WTC11 (cell line): ENCODE results near the gene CTRL. TPM values are rescaled to one million over a fixed set of nuclear protein-coding genes. Genes with fewer than 3 reads are reported as not detected.
A peak's percentile ranks its signal among the peaks of the same experiment; 100 is the strongest.
"Not testable (repeated sequence)": the region's sequence is repeated elsewhere in the genome, so short reads cannot be mapped to it uniquely, and the experiment has no call there.

ENCODE experiments used
- ATAC-seq: fragments of 200-7000 bp; cut with Tn5 transposase; 2 replicates; pipeline ENCODE4 v1.10.0; 2021; ENCODE audit warnings: mild to moderate bottlenecking, moderate library complexity
- CTCF ChIA-PET: fragments of 300-600 bp; sonication (Branson Sonifier 250); formaldehyde crosslinking; loops from one replicate; lab custom pipeline; 2021; ENCODE audit warnings: antibody characterized with exemption; lab: Charles Lee
- POLR2A ChIA-PET: fragments of 350-600 bp; sonication (Branson Sonifier 250); formaldehyde crosslinking; loops from one replicate; lab custom pipeline; 2021; ENCODE audit warnings: antibody characterized with exemption; lab: Charles Lee
- DNase-seq: peaks from one replicate; pipeline ENCODE4 v3.0.0; 2021; ENCODE audit warnings: low spot score
- H3K27ac Mint-ChIP-seq: 2 replicates; pipeline ENCODE4 v1.8.0; 2021; ENCODE audit warnings: mixed read lengths
- H3K27me3 Mint-ChIP-seq: 2 replicates; pipeline ENCODE4 v1.8.0; 2021; ENCODE audit warnings: low read depth, mild to moderate bottlenecking, moderate library complexity, mixed read lengths
- H3K36me3 Mint-ChIP-seq: 2 replicates; pipeline ENCODE4 v1.8.0; 2021; ENCODE audit warnings: mixed read lengths
- H3K4me1 Mint-ChIP-seq: 2 replicates; pipeline ENCODE4 v1.8.0; 2022; ENCODE audit warnings: mixed read lengths
- H3K4me3 Mint-ChIP-seq: 2 replicates; pipeline ENCODE4 v1.8.0; 2021; ENCODE audit warnings: mild to moderate bottlenecking, moderate library complexity, mixed read lengths
- H3K9me3 Mint-ChIP-seq: 2 replicates; pipeline ENCODE4 v1.8.0; 2021; ENCODE audit warnings: mixed read lengths
- CREB1 ChIP-seq: sonication (generic); formaldehyde crosslinking; IDR thresholded peaks from 2 replicates; pipeline ENCODE4 v1.8.0; 2023; ENCODE audit warnings: mild to moderate bottlenecking, missing genetic modification reagents
- CREM ChIP-seq: sonication (generic); formaldehyde crosslinking; IDR thresholded peaks from 2 replicates; pipeline ENCODE4 v1.8.1; 2022; ENCODE audit warnings: mild to moderate bottlenecking, missing genetic modification reagents, moderate library complexity
- GABPB1 ChIP-seq: sonication (generic); formaldehyde crosslinking; IDR thresholded peaks from 2 replicates; pipeline ENCODE4 v1.8.1; 2023; ENCODE audit warnings: mild to moderate bottlenecking, missing genetic modification reagents
- JUN ChIP-seq: sonication (generic); formaldehyde crosslinking; IDR thresholded peaks from 2 replicates; pipeline ENCODE4 v1.8.0; 2023; ENCODE audit warnings: mild to moderate bottlenecking, missing genetic modification reagents
- MXD4 ChIP-seq: fragments of 250-450 bp; sonication (Bioruptor Pico); IDR thresholded peaks from 2 replicates; pipeline ENCODE4 v1.8.0; 2021; ENCODE audit warnings: mild to moderate bottlenecking, moderate library complexity, borderline replicate concordance
- NFATC4 ChIP-seq: fragments of 250-450 bp; sonication (Bioruptor Pico); IDR thresholded peaks from 2 replicates; pipeline ENCODE4 v1.9.0; 2021; ENCODE audit warnings: mild to moderate bottlenecking
- NR1H2 ChIP-seq: sonication (generic); formaldehyde crosslinking; IDR thresholded peaks from 2 replicates; pipeline ENCODE4 v1.9.0; 2021; ENCODE audit warnings: mild to moderate bottlenecking, moderate library complexity, missing genetic modification reagents
- RORB ChIP-seq: fragments of 250-450 bp; sonication (Bioruptor Pico); IDR thresholded peaks from 2 replicates; pipeline ENCODE4 v1.9.0; 2021; ENCODE audit warnings: mild to moderate bottlenecking
- SOX15 ChIP-seq: fragments of 250-450 bp; sonication (Bioruptor Pico); IDR thresholded peaks from 2 replicates; pipeline ENCODE4 v1.9.0; 2021; ENCODE audit warnings: mild to moderate bottlenecking
- TCF7 ChIP-seq: sonication (generic); formaldehyde crosslinking; IDR thresholded peaks from 2 replicates; pipeline ENCODE4 v1.8.0; 2022; ENCODE audit warnings: mild to moderate bottlenecking, low read depth, missing genetic modification reagents, moderate library complexity
- TEAD4 ChIP-seq: sonication (generic); formaldehyde crosslinking; IDR thresholded peaks from 2 replicates; pipeline ENCODE4 v1.8.0; 2022; ENCODE audit warnings: mild to moderate bottlenecking, missing genetic modification reagents
- ZNF121 ChIP-seq: sonication (generic); formaldehyde crosslinking; IDR thresholded peaks from 2 replicates; pipeline ENCODE4 v1.8.0; 2023; ENCODE audit warnings: missing genetic modification reagents
- ZNF263 ChIP-seq: sonication (generic); formaldehyde crosslinking; IDR thresholded peaks from 2 replicates; pipeline ENCODE4 v1.8.1; 2022; ENCODE audit warnings: low read depth, mild to moderate bottlenecking, moderate library complexity, missing genetic modification reagents
- ZNF396 ChIP-seq: fragments of 250-450 bp; sonication (Bioruptor Pico); IDR thresholded peaks from 2 replicates; pipeline ENCODE4 v1.8.0; 2021; ENCODE audit warnings: mild to moderate bottlenecking, moderate library complexity, borderline replicate concordance
- total RNA-seq: library from RNA; stranded (reverse); gene quantifications from 3 replicates; pipeline ENCODE4 v1.2.3, GENCODE V29; 2021
- TF ChIP-seq, protein P1 (sequence below): sonication (generic); formaldehyde crosslinking; IDR thresholded peaks from 2 replicates; pipeline ENCODE4 v1.8.1; 2023; ENCODE audit warnings: mild to moderate bottlenecking, moderate library complexity, missing genetic modification reagents
- TF ChIP-seq, protein P2 (sequence below): sonication (generic); formaldehyde crosslinking; IDR thresholded peaks from 2 replicates; pipeline ENCODE4 v1.8.0; 2022; ENCODE audit warnings: mild to moderate bottlenecking, missing genetic modification reagents
- TF ChIP-seq, protein P3 (sequence below): sonication (generic); formaldehyde crosslinking; IDR thresholded peaks from 2 replicates; pipeline ENCODE4 v1.8.0; 2022; ENCODE audit warnings: mild to moderate bottlenecking, missing genetic modification reagents
- TF ChIP-seq, protein P4 (sequence below): fragments of 250-450 bp; sonication (Bioruptor Pico); IDR thresholded peaks from 2 replicates; pipeline ENCODE4 v1.8.0; 2021; ENCODE audit warnings: mild to moderate bottlenecking
- TF ChIP-seq, protein P5 (sequence below): sonication (generic); formaldehyde crosslinking; IDR thresholded peaks from 2 replicates; pipeline ENCODE4 v1.8.1; 2023; ENCODE audit warnings: mild to moderate bottlenecking, missing genetic modification reagents, moderate library complexity

The CTRL gene
- total RNA-seq, 1 experiment from 2014 or later: 2.8 TPM

DNA sequence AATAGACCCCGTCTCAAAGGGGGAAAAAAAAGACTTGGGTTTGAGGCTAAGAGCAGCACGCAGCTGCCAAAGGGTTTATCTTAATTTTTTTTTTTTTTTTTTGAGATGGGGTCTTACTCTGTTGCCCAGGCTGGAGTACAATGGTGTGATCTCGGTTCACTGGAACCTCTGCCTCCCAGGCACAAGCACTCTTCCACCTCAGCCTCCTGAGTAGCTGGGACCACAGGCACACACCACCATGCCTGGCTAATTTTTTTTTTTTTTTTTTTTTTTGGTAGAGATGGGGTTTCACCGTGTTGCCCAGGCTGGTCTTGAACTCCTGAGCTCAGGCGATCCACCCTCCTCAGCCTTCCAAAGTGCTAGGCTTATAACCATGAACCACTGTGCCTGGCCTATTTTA lies 6.1 kb upstream of the CTRL start:
- H3K27ac Mint-ChIP-seq, ATAC-seq, DNase-seq, CTCF ChIA-PET, H3K9me3 Mint-ChIP-seq, H3K27me3 Mint-ChIP-seq, H3K36me3 Mint-ChIP-seq: not testable (repeated sequence)
- TF ChIP-seq ZNF121: peak; percentile 80; the same call in 1 of the 2 replicates
- POLR2A ChIA-PET: interaction anchor here (4.7 kb wide), 1 partner anchor 53 kb away, joined by 30 read pairs; the partner anchor contains the start of gene NRN1L
- peak overlapping the region; percentile 24; the same call in 1 of the 2 replicates for H3K4me3 Mint-ChIP-seq
- H3K4me1 Mint-ChIP-seq: peaks cover 27% of the 10 kb centered on the region

DNA sequence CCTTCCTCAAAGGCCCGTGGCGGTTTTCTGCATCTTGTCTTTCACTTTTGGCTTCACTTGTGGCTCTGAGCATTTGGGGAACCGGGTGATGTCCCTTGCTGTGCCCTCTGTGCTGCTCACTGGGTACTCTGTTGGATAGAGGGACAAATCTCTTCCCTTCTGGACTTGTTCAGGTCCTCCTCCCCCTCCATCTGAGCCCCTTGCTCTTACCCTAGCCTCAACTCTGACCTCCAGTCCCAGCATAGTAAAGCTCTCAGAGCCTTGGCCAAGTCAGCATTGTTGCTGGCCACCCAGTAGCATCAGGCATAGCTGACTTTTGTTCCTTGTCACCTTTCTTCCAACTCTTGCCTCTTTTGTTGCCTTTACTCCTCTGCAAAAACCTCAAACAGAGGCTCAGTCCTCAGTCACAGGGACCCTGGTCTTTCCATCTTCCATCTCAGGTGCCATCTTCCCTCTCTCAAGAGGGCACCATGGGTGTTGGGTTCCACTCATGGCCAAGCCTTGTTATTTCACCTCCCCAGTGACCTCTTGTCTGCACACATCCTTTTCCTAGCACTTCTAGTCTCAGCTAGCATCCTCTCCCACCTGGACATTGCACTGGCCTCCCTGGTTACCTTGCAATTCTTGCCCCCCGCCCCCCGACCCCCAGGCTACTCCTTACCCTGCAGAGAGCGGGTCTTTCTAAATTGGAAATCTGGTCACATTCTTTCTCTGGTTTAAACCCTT lies 5.4 kb upstream of the CTRL start:
- Mint-ChIP-seq H3K4me1 (peaks cover 27% of the 10 kb centered on the region), H3K4me3 (peak overlapping the region; percentile 100), H3K36me3 (peaks cover 6% of the 10 kb centered on the region), H3K27me3 (no peaks in the 10 kb centered on the region), H3K27ac (peak overlapping the region; percentile 41), H3K9me3 (no peaks in the 10 kb centered on the region)
- ChIA-PET POLR2A (interaction anchor here (0.6 to 4.7 kb wide), 3 partner anchors 45 to 109 kb away, joined by 3 to 30 read pairs (median 4); partner anchors contain the start of gene NRN1L), CTCF (interaction anchor here (2.8 to 4.0 kb wide), 2 partner anchors 53 to 104 kb away, joined by 11 to 52 read pairs; partner anchors contain the start of gene NRN1L)
- DNase-seq (no peak), ATAC-seq (no peak)
- TF ChIP-seq NFATC4 (CRISPR knock-in tag) (no peak), ZNF396 (no peak), GABPB1 (no peak), RORB (CRISPR knock-in tag) (no peak), CREM (no peak), ZNF121 (no peak), MXD4 (CRISPR knock-in tag) (no peak), TCF7 (CRISPR knock-in tag) (no peak), ZNF263 (CRISPR knock-in tag) (no peak), NR1H2 (CRISPR knock-in tag) (no peak), JUN (CRISPR knock-in tag) (no peak), TEAD4 (CRISPR knock-in tag) (no peak)
- TF ChIP-seq, protein P1, sequence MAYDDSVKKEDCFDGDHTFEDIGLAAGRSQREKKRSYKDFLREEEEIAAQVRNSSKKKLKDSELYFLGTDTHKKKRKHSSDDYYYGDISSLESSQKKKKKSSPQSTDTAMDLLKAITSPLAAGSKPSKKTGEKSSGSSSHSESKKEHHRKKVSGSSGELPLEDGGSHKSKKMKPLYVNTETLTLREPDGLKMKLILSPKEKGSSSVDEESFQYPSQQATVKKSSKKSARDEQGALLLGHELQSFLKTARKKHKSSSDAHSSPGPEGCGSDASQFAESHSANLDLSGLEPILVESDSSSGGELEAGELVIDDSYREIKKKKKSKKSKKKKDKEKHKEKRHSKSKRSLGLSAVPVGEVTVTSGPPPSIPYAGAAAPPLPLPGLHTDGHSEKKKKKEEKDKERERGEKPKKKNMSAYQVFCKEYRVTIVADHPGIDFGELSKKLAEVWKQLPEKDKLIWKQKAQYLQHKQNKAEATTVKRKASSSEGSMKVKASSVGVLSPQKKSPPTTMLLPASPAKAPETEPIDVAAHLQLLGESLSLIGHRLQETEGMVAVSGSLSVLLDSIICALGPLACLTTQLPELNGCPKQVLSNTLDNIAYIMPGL (CRISPR knock-in tag): no peak
- TF ChIP-seq, protein P2, sequence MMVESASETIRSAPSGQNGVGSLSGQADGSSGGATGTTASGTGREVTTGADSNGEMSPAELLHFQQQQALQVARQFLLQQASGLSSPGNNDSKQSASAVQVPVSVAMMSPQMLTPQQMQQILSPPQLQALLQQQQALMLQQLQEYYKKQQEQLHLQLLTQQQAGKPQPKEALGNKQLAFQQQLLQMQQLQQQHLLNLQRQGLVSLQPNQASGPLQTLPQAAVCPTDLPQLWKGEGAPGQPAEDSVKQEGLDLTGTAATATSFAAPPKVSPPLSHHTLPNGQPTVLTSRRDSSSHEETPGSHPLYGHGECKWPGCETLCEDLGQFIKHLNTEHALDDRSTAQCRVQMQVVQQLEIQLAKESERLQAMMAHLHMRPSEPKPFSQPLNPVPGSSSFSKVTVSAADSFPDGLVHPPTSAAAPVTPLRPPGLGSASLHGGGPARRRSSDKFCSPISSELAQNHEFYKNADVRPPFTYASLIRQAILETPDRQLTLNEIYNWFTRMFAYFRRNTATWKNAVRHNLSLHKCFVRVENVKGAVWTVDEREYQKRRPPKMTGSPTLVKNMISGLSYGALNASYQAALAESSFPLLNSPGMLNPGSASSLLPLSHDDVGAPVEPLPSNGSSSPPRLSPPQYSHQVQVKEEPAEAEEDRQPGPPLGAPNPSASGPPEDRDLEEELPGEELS: no peak
- TF ChIP-seq, protein P3, sequence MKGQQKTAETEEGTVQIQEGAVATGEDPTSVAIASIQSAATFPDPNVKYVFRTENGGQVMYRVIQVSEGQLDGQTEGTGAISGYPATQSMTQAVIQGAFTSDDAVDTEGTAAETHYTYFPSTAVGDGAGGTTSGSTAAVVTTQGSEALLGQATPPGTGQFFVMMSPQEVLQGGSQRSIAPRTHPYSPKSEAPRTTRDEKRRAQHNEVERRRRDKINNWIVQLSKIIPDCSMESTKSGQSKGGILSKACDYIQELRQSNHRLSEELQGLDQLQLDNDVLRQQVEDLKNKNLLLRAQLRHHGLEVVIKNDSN (CRISPR knock-in tag): no peak

DNA sequence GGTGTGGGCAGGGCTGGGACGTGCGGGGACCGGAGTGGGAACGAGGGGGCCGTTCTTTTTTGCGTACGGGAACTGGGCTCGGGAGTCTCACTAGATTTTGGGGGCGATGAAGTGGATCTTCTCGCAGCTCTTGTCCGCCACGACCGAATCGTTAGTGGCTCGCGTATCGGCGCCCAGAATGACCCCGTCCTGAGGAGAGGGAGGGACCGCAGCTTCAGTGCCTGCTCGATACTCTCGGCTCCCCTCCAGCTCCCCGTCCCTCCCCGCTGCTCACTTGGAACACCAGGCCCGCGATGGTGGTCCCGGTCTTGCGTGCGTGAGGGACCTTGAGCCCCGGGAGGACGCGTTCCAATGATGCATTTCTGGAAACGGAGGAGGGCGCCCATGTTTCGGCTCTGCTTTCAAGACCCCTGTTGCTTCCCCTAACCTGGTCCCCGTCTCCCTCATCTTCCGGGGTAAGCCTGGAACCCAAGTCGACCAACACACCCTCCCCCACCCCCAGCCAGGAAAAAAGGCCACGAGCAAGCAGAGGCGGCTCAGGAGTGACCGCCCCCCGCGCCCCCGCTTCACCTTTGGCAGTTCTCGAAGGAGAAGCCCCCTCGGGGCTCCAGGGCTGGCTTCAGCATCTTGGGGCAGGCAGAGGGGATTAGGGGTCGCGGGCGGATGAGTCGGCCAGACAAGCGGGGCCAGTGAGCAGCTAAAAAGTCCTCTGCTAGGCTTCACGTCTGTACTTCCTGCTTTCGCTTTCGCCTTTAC lies 4.6 kb upstream of the CTRL start, which contains the start of gene PSMB10:
Gene PSMB10 (minus strand): TSS at position 727 of the 756 bp plus-strand sequence. CDS start 101 bp downstream, at position 626.
- Mint-ChIP-seq H3K9me3 (no peaks in the 10 kb centered on the region), H3K4me1 (peaks cover 23% of the 10 kb centered on the region), H3K4me3 (peak within 1 kb of the TSS; percentile 100), H3K27me3 (no peaks in the 10 kb centered on the region), H3K27ac (peak within 1 kb of the TSS; percentile 100), H3K36me3 (peaks cover 6% of the 10 kb centered on the region)
- DNase-seq (peak; percentile 45), ATAC-seq (peak; percentile 2)
- CTCF ChIA-PET: interaction anchor here (0.6 to 4.0 kb wide), 19 partner anchors 7 to 918 kb away, joined by 3 to 52 read pairs (median 6); partner anchors contain the start of genes LCAT, NRN1L, RANBP10 and SLC7A6
- POLR2A ChIA-PET: interaction anchor here (0.6 to 4.7 kb wide), 7 partner anchors 9 to 276 kb away, joined by 3 to 30 read pairs (median 4); partner anchors contain the start of genes ACD, NFATC3, NRN1L and PSKH1
- TF ChIP-seq, protein P1 (CRISPR knock-in tag): peak; percentile 60
- no peak for TF ChIP-seq NFATC4 (CRISPR knock-in tag)
- TF ChIP-seq, protein P4, sequence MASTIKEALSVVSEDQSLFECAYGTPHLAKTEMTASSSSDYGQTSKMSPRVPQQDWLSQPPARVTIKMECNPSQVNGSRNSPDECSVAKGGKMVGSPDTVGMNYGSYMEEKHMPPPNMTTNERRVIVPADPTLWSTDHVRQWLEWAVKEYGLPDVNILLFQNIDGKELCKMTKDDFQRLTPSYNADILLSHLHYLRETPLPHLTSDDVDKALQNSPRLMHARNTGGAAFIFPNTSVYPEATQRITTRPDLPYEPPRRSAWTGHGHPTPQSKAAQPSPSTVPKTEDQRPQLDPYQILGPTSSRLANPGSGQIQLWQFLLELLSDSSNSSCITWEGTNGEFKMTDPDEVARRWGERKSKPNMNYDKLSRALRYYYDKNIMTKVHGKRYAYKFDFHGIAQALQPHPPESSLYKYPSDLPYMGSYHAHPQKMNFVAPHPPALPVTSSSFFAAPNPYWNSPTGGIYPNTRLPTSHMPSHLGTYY: no peak
- TF ChIP-seq NR1H2 (CRISPR knock-in tag): no peak
- TF ChIP-seq, protein P5, sequence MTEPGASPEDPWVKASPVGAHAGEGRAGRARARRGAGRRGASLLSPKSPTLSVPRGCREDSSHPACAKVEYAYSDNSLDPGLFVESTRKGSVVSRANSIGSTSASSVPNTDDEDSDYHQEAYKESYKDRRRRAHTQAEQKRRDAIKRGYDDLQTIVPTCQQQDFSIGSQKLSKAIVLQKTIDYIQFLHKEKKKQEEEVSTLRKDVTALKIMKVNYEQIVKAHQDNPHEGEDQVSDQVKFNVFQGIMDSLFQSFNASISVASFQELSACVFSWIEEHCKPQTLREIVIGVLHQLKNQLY (CRISPR knock-in tag): no peak
- no peak for TF ChIP-seq SOX15 (CRISPR knock-in tag)
- 0 out of 2 replicates have a peak, but pooled peaks have one; percentile 8 for TF ChIP-seq TEAD4 (CRISPR knock-in tag)
- TF ChIP-seq, protein P3 (CRISPR knock-in tag): no peak
- TF ChIP-seq ZNF121: 0 out of 2 replicates have a peak, but pooled peaks have one; percentile 20
- TF ChIP-seq CREB1: peak; percentile 11; the same call in 1 of the 2 replicates
